Activated CD8-positive, alpha-beta memory T cell treated with anti-CD3 and anti-CD28 coated beads, Interleukin-2, amount 50 U/mL, for 24 hours (primary cell): ENCODE measurements around the gene CDH20.

Experiments
- DNase-seq: peaks from one replicate; pipeline ENCODE4 v3.0.0-alpha.2; 2020; ENCODE audit errors: extremely low read depth

The CDH20 gene

DNA sequence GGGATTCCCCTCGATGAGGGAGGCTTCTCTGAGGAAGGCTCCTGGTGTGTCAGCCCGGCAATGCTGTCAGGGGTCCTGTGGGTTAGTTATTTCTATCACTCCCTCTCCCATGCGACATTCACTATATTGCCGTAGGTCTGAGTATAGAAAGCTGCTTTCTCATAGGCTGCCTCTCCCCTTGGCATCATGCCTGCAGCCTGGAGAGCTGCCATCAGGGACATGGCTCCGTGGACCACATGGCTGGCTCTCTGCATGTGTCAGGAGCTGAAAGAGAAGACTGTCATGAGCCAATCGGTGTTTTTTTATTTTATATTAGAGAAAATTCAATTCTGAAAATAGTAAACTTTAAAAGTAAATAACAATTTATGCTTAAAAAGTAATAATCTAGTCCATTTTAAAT, 198.0 kb downstream of the CDH20 start:
- no peak for DNase-seq

- DNase-seq, result no peak
These were observed 198.7 kb downstream of the CDH20 start for GRCh38 chr18:61531891-61532290.

DNA sequence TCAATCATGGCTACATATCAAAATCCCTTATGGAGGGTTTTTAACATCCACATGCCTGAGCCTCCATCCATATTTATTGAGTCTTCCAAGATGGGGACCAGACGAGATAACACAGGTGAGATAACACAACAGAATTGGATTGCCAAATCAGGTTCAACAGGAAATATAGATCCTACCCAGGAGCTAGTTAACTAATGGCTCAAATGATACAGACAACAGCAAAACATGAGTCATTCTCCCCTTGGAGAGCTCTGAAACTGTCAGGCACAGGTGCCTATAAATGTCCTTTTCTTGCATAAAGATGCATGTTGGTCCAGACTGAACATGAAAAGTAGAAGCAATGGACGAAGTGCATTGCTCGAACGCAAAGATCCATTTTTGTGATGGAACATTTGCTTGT, 202.2 kb downstream of the CDH20 start:
- DNase-seq, result no peak

GRCh38 chr18:61541673-61542072, 208.4 kb downstream of the CDH20 start:
- DNase-seq, result no peak

DNA sequence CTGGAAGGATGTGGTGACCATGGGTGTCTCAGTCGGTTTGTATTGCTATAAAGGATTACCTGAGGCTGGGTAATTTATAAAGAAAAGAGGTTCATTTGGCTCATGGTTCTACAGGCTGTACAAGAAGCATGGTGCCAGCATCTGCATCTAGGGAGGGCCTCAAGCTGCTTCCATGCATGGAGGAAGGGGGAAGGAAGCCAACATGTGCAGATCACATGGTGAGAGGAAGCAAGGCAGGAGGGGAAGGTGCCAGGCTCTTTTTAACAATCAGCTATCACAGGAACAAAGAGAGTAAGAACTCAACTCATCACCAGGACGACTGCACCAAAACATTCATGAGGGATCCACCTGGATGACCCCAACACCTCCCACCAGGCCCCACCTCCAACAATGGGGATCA, 209.4 kb downstream of the CDH20 start:
- DNase-seq, result no peak

DNA sequence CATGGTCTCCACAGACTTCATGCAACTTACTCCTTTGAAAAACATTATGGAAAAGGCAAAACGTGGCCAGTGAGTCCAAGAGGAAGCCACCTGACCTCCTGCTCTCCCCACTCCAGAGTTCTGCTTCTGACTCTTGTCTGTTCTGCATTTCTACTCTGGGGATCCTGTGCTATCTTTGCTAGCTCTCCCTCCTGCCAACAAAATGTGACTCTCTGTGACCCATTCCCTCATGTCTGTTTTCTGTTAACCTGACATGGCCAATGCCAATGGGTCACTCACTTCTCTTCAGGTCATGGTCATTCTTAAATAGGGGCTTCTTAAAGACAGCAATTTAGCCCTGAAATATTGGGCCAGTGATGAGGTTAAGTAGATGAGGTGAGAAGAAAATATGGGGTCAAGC, 210.3 kb downstream of the CDH20 start:
- DNase-seq, result no peak

- DNase-seq, result no peak
These were observed 210.9 kb downstream of the CDH20 start for GRCh38 chr18:61544178-61544577.

DNA sequence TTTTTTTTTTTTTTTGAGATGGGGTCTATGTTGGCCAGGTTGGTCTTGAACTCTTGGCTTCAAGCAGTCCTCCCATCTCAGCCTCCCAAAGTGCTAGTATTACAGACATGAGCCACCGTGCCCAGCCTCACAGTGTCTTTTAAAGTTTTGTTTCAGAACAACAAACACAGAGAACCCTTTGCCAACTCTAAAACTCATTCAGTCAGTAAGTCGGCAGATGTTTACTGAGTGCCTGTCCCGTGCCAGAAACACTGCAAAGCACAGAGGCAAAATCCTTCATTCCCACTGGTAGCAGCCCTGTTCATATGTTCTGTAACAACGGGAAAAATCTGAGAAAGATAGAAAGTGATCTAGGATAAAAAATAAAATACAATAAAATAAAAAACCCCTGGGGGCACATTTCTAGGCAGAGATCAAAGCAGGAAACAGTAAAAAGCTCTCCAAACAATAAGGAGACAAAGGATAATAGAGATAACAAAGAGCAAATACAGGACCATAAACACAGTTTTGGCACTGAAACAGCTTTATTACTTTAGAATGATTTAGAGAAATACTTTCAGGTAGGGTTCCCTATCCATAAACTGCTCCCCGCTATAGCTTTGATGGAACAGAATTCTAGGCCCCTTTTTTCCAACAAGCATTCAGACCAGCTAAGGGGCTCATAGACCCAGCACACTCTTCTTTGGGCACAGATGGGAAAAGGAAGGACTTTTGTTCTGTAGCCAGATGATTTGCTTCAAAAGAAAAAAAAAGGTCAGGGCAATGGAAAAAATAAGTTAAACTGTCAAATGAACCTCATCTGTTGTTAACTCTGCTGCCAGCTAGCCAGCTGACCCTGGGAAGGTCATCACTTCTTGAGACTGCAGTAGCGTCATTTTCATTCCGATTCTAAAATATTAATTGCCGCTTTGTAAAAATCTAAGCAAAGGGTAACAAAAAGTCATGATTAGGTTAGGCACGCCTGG, 212.3 kb downstream of the CDH20 start:
- no peak for DNase-seq

DNA sequence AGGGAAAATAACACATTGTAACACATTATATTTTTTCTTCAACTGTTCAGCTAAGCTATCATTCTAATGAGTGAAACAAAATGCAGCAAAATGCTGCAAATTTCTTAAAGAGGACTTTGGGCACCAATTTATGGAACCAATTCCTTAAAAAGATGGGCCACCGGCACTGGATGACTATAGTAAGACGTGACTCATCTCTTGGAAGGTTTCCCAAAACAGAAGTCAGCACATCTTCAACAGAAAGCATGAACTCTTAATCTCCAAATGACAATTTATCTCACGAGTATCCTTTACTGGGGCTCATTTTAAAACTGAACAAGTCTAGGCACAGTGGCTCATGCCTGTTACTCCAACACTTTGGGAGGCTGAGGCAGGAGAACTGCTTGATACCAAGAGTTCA, 213.4 kb downstream of the CDH20 start:
- DNase-seq, result no peak

DNA sequence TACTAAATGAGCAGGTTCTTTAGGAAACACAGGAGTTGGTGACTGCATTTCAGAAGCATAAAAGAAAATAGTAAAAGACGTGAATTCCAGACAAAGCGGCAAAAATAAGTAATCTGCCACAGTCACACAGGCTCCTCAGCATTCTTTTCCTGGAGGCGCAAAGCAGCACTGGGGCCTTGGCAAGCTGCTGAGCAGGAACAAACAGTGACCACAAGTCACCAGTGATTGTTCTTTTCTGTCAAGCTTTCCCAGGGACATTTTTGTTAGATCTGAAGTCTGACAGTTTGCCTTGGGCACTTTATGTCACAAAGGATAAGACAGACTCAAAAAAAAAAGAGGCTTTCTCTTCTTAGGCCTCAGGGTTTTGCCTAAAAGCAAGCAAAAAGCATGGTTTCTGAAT, 216.2 kb downstream of the CDH20 start:
- no peak for DNase-seq

DNA sequence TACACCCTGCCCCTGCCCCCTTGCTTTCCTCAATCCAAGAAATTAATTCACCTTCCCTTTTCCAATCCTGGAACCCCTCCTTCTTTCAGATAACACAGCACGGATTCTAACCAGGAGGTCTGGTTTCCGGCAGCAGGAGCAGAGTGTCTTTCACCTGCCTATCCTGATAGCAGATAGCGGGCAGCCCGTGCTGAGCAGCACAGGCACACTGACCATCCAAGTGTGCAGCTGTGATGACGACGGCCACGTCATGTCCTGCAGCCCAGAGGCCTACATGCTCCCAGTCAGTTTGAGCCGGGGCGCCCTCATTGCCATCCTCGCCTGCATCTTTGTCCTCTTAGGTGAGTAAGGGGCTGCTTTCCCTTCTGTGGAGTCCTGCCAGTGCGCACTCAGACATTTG, 216.7 kb downstream of the CDH20 start:
- no peak for DNase-seq

GRCh38 chr18:61551586-61551985, 218.4 kb downstream of the CDH20 start:
- DNase-seq, result no peak

DNA sequence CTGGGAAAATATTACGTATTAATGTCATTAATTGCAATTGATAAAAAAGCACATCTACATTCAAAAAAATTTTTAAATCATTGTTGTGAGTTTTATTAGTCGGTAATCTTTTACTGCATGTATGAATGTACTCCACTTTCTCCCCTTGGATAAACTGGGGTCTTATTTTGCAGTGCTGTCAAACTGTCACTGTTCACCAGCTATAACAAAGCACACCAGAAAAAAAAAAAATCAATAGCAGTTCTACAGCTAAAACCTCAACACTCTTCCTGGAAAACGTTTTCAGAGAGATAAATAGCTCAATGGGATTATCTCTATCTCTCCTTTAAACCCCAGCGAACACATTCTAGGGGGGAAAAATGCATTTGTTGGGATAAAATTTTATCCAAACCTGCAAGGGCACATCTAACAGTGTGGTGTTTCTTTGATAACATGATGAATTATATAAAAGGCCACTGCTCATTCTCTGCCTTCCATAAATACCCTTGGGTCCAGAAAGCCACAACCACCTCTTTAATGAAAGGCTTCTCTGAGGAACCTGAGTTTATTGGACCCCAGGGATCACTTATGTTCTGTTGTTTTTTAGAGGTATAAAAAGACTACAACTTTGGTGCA, 219.9 kb downstream of the CDH20 start:
- DNase-seq, result no peak

DNA sequence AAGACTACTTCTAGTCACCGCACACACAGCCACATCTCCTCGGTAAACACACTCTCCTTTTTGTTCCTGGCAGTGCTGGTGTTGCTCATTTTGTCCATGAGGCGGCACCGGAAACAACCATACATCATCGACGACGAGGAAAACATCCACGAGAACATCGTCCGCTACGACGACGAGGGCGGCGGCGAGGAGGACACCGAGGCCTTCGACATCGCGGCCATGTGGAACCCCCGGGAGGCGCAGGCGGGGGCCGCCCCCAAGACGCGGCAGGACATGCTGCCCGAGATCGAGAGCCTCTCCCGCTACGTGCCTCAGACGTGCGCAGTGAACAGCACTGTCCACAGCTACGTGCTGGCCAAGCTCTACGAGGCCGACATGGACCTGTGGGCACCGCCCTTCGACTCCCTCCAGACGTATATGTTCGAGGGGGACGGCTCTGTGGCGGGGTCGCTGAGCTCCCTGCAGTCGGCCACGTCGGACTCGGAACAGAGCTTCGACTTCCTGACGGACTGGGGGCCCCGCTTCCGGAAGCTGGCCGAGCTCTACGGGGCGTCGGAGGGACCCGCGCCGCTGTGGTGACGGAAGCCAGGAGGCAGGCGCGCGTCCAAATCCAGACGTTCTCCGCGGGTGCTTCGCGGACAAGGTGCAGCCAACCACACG, 221.0 kb downstream of the CDH20 start:
- no peak for DNase-seq

DNA sequence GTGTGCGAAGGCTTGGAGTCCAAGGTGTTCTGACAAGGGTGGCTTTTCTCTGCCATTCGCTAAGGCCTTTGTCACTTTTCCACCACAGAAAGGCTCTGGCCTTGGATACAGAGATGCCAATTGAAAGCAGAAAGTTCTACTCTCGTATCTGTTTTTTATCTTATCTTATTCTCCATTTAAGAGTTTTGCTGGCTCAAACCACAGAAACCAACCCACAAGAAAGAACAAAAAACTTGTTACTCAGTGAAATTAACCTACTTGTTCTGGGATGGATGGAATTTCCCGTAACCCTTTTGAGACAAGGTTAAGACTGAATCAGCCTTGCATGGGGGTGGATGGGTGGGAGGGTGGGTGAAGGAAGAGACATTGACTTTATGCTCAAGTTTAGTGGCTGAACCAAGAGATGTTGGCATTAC, 221.7 kb downstream of the CDH20 start:
- DNase-seq, result no peak

DNA sequence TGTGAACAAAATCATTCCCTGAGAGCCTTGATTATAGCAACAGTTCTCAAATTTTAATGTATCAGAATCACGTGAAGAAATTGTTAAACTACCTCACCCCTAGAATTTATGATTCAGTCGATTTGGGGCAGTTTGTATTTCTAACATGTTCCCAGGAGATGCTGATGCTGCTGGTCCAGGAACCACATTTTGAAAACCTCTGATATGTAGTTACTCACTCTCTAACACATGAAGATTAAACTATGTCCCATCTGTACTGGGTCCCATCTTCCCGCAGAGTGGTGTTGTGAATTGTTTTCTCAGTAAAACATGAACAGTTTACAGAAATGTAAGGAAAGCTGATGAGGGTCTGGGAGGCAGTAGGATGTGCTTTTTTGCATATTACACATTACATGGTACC, 223.1 kb downstream of the CDH20 start:
- no peak for DNase-seq

DNA sequence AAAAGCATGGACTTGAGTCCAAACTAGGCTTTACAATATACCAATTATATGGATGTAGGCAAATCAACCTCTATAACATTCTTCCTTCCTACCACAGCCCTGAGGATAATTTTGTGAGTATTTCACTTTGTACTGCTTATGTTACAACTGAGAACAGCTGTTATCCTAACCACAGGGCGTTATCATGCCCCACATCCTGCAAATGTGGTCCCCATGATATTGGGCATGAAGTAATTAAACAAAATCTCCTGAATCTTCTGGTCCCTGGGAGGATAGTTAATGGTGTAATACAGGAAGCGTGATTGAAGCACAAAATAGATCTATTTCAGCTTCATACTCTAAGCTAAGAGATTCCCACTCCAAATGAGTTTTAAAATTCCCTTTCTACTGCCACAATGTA, 223.6 kb downstream of the CDH20 start:
- no peak for DNase-seq

- DNase-seq, result no peak
These were observed 236.1 kb downstream of the CDH20 start for GRCh38 chr18:61569176-61569892.

- DNase-seq, result no peak
These were observed 236.8 kb downstream of the CDH20 start for GRCh38 chr18:61570070-61570469.

DNA sequence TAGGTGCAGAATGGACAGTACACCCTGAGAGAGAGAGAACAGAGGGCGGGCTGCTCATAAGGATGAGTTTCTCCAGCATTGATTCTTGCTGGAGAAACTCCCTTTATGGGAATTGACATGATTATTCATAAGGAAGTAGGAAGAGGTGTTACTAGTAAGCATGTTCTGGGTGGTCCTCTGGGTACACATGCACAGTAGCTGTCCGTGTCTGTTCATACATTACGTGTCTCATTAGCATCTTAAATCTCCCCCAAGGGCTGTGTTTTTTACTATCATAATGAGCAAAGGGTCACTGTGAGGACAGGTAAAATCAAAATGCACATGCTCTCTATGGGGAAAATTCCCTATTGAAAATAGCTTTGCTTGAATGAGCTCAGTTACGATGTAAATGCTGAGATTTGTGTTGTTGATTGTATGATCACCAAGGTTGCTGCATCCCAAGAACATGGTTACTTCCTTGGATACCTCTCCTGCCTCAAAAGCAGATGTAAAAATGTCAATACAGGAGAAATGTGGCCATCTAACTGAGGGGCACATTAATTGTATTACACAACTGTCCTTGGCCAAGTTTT, 238.9 kb downstream of the CDH20 start:
- DNase-seq, result no peak

GRCh38 chr18:61572871-61573270, 239.6 kb downstream of the CDH20 start:
- DNase-seq, result no peak

- DNase-seq, result no peak
These were observed 241.4 kb downstream of the CDH20 start for GRCh38 chr18:61574665-61575064.
